Panc1 (cell line): ENCODE results near the gene ACIN1. TPM values are rescaled to one million over a fixed set of nuclear protein-coding genes. Genes with fewer than 3 reads are reported as not detected.

ENCODE experiments used
- ATAC-seq: fragments of 200-7000 bp; cut with Tn5 transposase; 2 replicates; pipeline ENCODE4 v1.9.1; 2020; ENCODE audit warnings: mild to moderate bottlenecking, moderate library complexity
- BruUV-seq: library from RNA; stranded (reverse); fragments of 400-500 nt; replicated peaks from 2 replicates; lab custom pipeline; 2021; lab: Mats Ljungman, UMichigan
- CTCF ChIA-PET: fragments of 300-600 bp; sonication (Branson Sonifier 250); formaldehyde crosslinking; loops from one replicate; lab custom pipeline; 2022; ENCODE audit warnings: antibody characterized with exemption; lab: Charles Lee
- POLR2A ChIA-PET: fragments of 300-600 bp; sonication (Branson Sonifier 250); formaldehyde crosslinking; loops from one replicate; lab custom pipeline; 2022; ENCODE audit warnings: antibody characterized with exemption; lab: Charles Lee
- DNase-seq: peaks from one replicate; pipeline ENCODE4 v3.0.0-alpha.2; 2010; ENCODE audit warnings: low read depth, low spot score
- H3K27ac ChIP-seq: 2 replicates; pipeline ENCODE4 v1.5.1; 2011; ENCODE audit warnings: mild to moderate bottlenecking, low read length, inconsistent platforms
- H3K27me3 ChIP-seq: fragments of 200-500 bp; sonication (Bioruptor generic); 2 replicates; pipeline ENCODE4 v1.6.0; 2014; ENCODE audit warnings: low read length, inconsistent platforms; ENCODE audit not compliant: control insufficient read depth, insufficient read depth
- H3K36me3 ChIP-seq: fragments of 200-500 bp; sonication (Bioruptor generic); 2 replicates; pipeline ENCODE4 v1.5.1; 2014; ENCODE audit warnings: inconsistent platforms, mild to moderate bottlenecking, low read length, moderate library complexity; ENCODE audit not compliant: control insufficient read depth, insufficient read depth
- H3K4me1 ChIP-seq: 2 replicates; pipeline ENCODE4 v1.5.1; 2011; ENCODE audit warnings: inconsistent platforms, mild to moderate bottlenecking, low read length, moderate library complexity; ENCODE audit not compliant: control insufficient read depth, insufficient read depth
- H3K4me3 ChIP-seq, 2 experiments: 2 replicates each; pipeline ENCODE4 v1.5.1; 2011 to 2012; ENCODE audit warnings: low read depth in 2 of 2, low read length in 2 of 2, mild to moderate bottlenecking in 2 of 2, inconsistent platforms in 1 of 2, moderate library complexity in 1 of 2
- H3K9me3 ChIP-seq: fragments of 200-500 bp; sonication (Bioruptor generic); 2 replicates; pipeline ENCODE4 v1.5.1; 2014; ENCODE audit warnings: low read depth, mild to moderate bottlenecking, inconsistent platforms, low read length, moderate library complexity; ENCODE audit not compliant: control insufficient read depth, insufficient read depth
- CTCF ChIP-seq: fragments of 450-650 bp; IDR thresholded peaks from 2 replicates; pipeline ENCODE4 v1.5.1; 2017; ENCODE audit warnings: mild to moderate bottlenecking
- POLR2AphosphoS5 ChIP-seq: IDR thresholded peaks from 2 replicates; pipeline ENCODE4 v1.6.1; 2012; ENCODE audit warnings: mild to moderate bottlenecking, low read depth, low read length, moderate library complexity
- REST ChIP-seq, 2 experiments: IDR thresholded peaks; 2 replicates each; pipeline ENCODE4 v1.6.1; 2011 to 2012; ENCODE audit warnings: low read depth in 2 of 2, control low read depth in 1 of 2, low read length in 1 of 2, mild to moderate bottlenecking in 1 of 2, moderate library complexity in 1 of 2; ENCODE audit not compliant: insufficient read depth in 1 of 2
- SIN3A ChIP-seq: IDR thresholded peaks from 2 replicates; pipeline ENCODE4 v1.6.1; 2012; ENCODE audit warnings: low read depth, mild to moderate bottlenecking, low read length, moderate library complexity, borderline replicate concordance; ENCODE audit not compliant: insufficient read depth
- TCF7L2 ChIP-seq: IDR thresholded peaks from 2 replicates; pipeline ENCODE4 v1.6.1; 2011; ENCODE audit warnings: mild to moderate bottlenecking, low read depth, low read length, inconsistent platforms
- in situ Hi-C: cut with HindIII; loops from 2 replicates; pipeline ENCODE4 v1.10.0; 2016; ENCODE audit warnings: low sequenced_read_pairs, low pct_unique_long_range_greater_than_20kb
- intact Hi-C: fragments of 100-400 bp; cut with micrococcal nuclease; formaldehyde crosslinking; loops from one replicate; pipeline ENCODE4 v1.10.0; 2022; ENCODE audit not compliant: unreplicated experiment
- total RNA-seq: library from RNA; stranded (reverse); gene quantifications from one replicate; pipeline ENCODE4 v1.2.1, GENCODE V29; 2021; ENCODE audit not compliant: unreplicated experiment

The ACIN1 gene
- total RNA-seq, 1 experiment from 2014 or later = 162 TPM

- H3K36me3 ChIP-seq = peaks cover 27% of the 10 kb centered on the region
- TF ChIP-seq CTCF = no peak
- TF ChIP-seq POLR2AphosphoS5 = no peak
- no peak for TF ChIP-seq SIN3A
- no peak for TF ChIP-seq REST (IDR thresholded peaks at IDR 0.05; ENCODE audit: insufficient read depth in 1 of 2, low read depth in 2 of 2, low read length in 1 of 2)
- TF ChIP-seq TCF7L2 = no peak
- DNase-seq (peak; percentile 77), ATAC-seq (peak; percentile 42)
- H3K27ac ChIP-seq = peak overlapping the region; percentile 68
- intact Hi-C loops (no loop called here), in situ Hi-C loops (no loop called here)
- no peaks in the 10 kb centered on the region for H3K9me3 ChIP-seq
- POLR2A ChIA-PET = interaction anchor here (0.7 kb wide), 1 partner anchor 77 kb away, joined by 13 read pairs; no protein-coding TSS in a partner anchor
- no peak overlapping the region for H3K4me3 ChIP-seq
- BruUV-seq = no TSS peak
- H3K4me1 ChIP-seq = peaks cover 15% of the 10 kb centered on the region
- no peaks in the 10 kb centered on the region for H3K27me3 ChIP-seq
- CTCF ChIA-PET = interaction anchor here (0.6 to 1.2 kb wide), 3 partner anchors 76 to 283 kb away, joined by 4 to 7 read pairs (median 5); no protein-coding TSS in a partner anchor
Measured at GRCh38 chr14:23062002-23062401, 32.9 kb downstream of the ACIN1 start.

- CTCF ChIA-PET = interaction anchor here (0.6 to 1.1 kb wide), 2 partner anchors 78 to 84 kb away, joined by 3 read pairs; no protein-coding TSS in a partner anchor
- no peak overlapping the region for H3K27ac ChIP-seq
- POLR2A ChIA-PET = interaction anchor here (0.6 kb wide), 1 partner anchor 54 kb away, joined by 3 read pairs; no protein-coding TSS in a partner anchor
- in situ Hi-C loops = no loop called here
- intact Hi-C loops = no loop called here
- no peak overlapping the region for H3K4me3 ChIP-seq
- H3K27me3 ChIP-seq = no peaks in the 10 kb centered on the region
- peaks cover 27% of the 10 kb centered on the region for H3K36me3 ChIP-seq
- no TSS peak for BruUV-seq
- no peaks in the 10 kb centered on the region for H3K9me3 ChIP-seq
- TF ChIP-seq SIN3A = no peak
- TF ChIP-seq TCF7L2 = no peak
- no peak for TF ChIP-seq REST (IDR thresholded peaks at IDR 0.05; ENCODE audit: insufficient read depth in 1 of 2, low read depth in 2 of 2, low read length in 1 of 2)
- no peak for TF ChIP-seq POLR2AphosphoS5
- TF ChIP-seq CTCF = no peak
- ATAC-seq (no peak), DNase-seq (no peak)
- peaks cover 18% of the 10 kb centered on the region for H3K4me1 ChIP-seq
Measured at GRCh38 chr14:23060536-23061260, 34.2 kb downstream of the ACIN1 start.
